Measurements from ENCODE around the gene OR2L5. TPM values are rescaled to one million over a fixed set of nuclear protein-coding genes. Genes with fewer than 3 reads are reported as not detected.

The OR2L5 gene
- polyA plus RNA-seq, 3 donors, result not detected

- H3K36me3 Mint-ChIP-seq, result no peaks in the 10 kb centered on the region
Observed at GRCh38 chr1:248045209-248045608, 31.7 kb downstream of the OR2L5 start.

DNA sequence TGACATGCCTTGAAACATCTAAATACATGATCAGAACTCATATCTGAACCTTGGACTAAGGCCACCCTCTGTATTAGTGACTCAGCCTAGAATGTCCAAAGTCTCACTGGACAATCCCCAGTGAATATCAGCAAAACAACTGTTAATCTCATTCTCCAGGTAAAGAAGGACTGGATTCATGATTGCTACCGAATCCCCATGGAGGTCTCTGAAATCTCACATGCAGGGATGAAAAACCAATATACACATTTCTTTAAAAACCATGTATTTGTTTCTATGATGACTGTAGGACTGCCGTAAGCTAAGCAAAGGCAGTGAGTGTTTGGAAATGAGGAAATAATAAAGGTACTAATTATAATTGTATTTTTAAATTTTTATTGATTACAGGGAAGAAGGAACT lies 33.1 kb downstream of the OR2L5 start, which contains the start of gene OR2L3:
Gene OR2L3 (plus strand): TSS at position 301 of the 400 bp plus-strand sequence. CDS start 13,846 bp downstream, outside the sequence.
- Histone ChIP-seq H3K9me3 (replicated peaks in 1 of 2; ENCODE audit: control insufficient read depth in 1 of 2, insufficient read depth in 1 of 2, low read length in 2 of 2) (no peaks in the 10 kb centered on the region), H3K27ac (ENCODE audit: low read depth in 1 of 2, low read length in 2 of 2) (no peak within 1 kb of the TSS), H3K4me3 (replicated peaks in 1 of 3; ENCODE audit: low read depth in 2 of 3, low read length in 3 of 3) (no peak within 1 kb of the TSS), H3K4me2 (replicated peaks; ENCODE audit: extremely low read depth, low read length, poor library complexity, severe bottlenecking) (no peak within 1 kb of the TSS), H3K27me3 (ENCODE audit: control insufficient read depth in 2 of 2, insufficient read depth in 2 of 2, low read length in 2 of 2) (no peaks in the 10 kb centered on the region), H3K4me1 (ENCODE audit: control insufficient read depth in 1 of 2, insufficient read depth in 2 of 2, low read length in 2 of 2) (no peaks in the 10 kb centered on the region), H2AFZ (ENCODE audit: insufficient read depth, low read depth, low read length, poor library complexity, severe bottlenecking) (no peak within 1 kb of the TSS), H3K9ac (ENCODE audit: insufficient read depth, low read length, poor library complexity, severe bottlenecking) (no peak within 1 kb of the TSS), H4K20me1 (ENCODE audit: insufficient read depth, low read length) (no peaks in the 10 kb centered on the region), H3K79me2 (ENCODE audit: insufficient read depth, low read length) (no peaks in the 10 kb centered on the region), H3K36me3 (replicated peaks in 1 of 2; ENCODE audit: control insufficient read depth in 1 of 2, insufficient read depth in 2 of 2, low read length in 2 of 2) (no peaks in the 10 kb centered on the region)
- Mint-ChIP-seq H3K4me3 (no peak within 1 kb of the TSS), H3K9me3 (peaks cover 0 to 10% (median 4%) of the 10 kb centered on the region in 7 donors), H3K36me3 (no peaks in the 10 kb centered on the region), H3K27me3 (ENCODE audit: low read depth in 3 of 3) (no peaks in the 10 kb centered on the region), H3K4me1 (no peaks in the 10 kb centered on the region), H3K27ac (no peak within 1 kb of the TSS)
- TF ChIP-seq, protein P1, sequence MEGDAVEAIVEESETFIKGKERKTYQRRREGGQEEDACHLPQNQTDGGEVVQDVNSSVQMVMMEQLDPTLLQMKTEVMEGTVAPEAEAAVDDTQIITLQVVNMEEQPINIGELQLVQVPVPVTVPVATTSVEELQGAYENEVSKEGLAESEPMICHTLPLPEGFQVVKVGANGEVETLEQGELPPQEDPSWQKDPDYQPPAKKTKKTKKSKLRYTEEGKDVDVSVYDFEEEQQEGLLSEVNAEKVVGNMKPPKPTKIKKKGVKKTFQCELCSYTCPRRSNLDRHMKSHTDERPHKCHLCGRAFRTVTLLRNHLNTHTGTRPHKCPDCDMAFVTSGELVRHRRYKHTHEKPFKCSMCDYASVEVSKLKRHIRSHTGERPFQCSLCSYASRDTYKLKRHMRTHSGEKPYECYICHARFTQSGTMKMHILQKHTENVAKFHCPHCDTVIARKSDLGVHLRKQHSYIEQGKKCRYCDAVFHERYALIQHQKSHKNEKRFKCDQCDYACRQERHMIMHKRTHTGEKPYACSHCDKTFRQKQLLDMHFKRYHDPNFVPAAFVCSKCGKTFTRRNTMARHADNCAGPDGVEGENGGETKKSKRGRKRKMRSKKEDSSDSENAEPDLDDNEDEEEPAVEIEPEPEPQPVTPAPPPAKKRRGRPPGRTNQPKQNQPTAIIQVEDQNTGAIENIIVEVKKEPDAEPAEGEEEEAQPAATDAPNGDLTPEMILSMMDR (IDR thresholded peaks at IDR 0.05), result no peak
- DNase-seq, result no peak
- no CpG with 5 or more reads among the region's 2 CpGs for WGBS (ENCODE audit: insufficient coverage)
- intact Hi-C loops (cut with micrococcal nuclease), result no loop called here

More at GRCh38 chr1:248045209-248045608, 31.7 kb downstream of the OR2L5 start:
- no CpG with 5 or more reads among the region's 5 CpGs for WGBS (ENCODE audit: insufficient coverage)
- Histone ChIP-seq H3K4me3 (replicated peaks in 1 of 3; ENCODE audit: low read depth in 2 of 3, low read length in 3 of 3) (no peak overlapping the region), H3K9ac (ENCODE audit: insufficient read depth, low read length, poor library complexity, severe bottlenecking) (no peak overlapping the region), H3K4me1 (ENCODE audit: control insufficient read depth in 1 of 2, insufficient read depth in 2 of 2, low read length in 2 of 2) (no peaks in the 10 kb centered on the region), H3K9me3 (replicated peaks in 1 of 2; ENCODE audit: control insufficient read depth in 1 of 2, insufficient read depth in 1 of 2, low read length in 2 of 2) (no peaks in the 10 kb centered on the region), H4K20me1 (ENCODE audit: insufficient read depth, low read length) (no peaks in the 10 kb centered on the region), H3K79me2 (ENCODE audit: insufficient read depth, low read length) (no peaks in the 10 kb centered on the region), H3K4me2 (replicated peaks; ENCODE audit: extremely low read depth, low read length, poor library complexity, severe bottlenecking) (no peak overlapping the region), H3K27me3 (ENCODE audit: control insufficient read depth in 2 of 2, insufficient read depth in 2 of 2, low read length in 2 of 2) (no peaks in the 10 kb centered on the region), H3K27ac (ENCODE audit: low read depth in 1 of 2, low read length in 2 of 2) (no peak overlapping the region), H2AFZ (ENCODE audit: insufficient read depth, low read depth, low read length, poor library complexity, severe bottlenecking) (no peak overlapping the region), H3K36me3 (replicated peaks in 1 of 2; ENCODE audit: control insufficient read depth in 1 of 2, insufficient read depth in 2 of 2, low read length in 2 of 2) (no peaks in the 10 kb centered on the region)
- H3K4me3 Mint-ChIP-seq, result no peak overlapping the region
- H3K27me3 Mint-ChIP-seq (ENCODE audit: low read depth in 3 of 3), result no peaks in the 10 kb centered on the region
- TF ChIP-seq, protein P1 (IDR thresholded peaks at IDR 0.05), result no peak
- no peak overlapping the region for H3K27ac Mint-ChIP-seq
- no peaks in the 10 kb centered on the region for H3K4me1 Mint-ChIP-seq
- intact Hi-C loops (cut with micrococcal nuclease), result no loop called here
- H3K9me3 Mint-ChIP-seq, result peaks cover 0 to 10% (median 5%) of the 10 kb centered on the region in 7 donors
- no peak for DNase-seq

All from CD14-positive monocyte (primary cell).